ENCODE data around the gene SETD1A. TPM values are rescaled to one million over a fixed set of nuclear protein-coding genes. Genes with fewer than 3 reads are reported as not detected.

Gene SETD1A
- total RNA-seq, 2 donors from 2014 or later = 10.0 to 29.1 TPM

DNA sequence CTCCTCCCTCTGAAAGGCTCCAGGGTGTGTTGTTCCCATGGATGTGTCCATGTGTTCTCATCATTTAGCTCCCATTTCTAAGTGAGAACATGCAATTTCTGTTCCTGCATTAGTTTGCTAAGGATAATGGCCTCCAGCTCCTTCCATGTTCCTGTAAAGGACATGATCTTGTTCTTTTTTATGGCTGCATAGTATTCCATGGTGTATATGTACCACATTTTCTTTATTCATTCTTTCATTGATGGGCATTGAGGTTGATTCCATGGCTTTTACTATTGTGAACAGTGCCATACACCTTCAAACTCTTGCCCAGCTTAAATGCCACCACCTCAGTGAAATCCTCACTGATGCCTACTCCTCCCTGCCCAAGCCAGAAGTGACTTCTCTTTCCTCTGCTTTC lies 13.2 kb upstream of the SETD1A start:
- Histone ChIP-seq H3K27me3 (replicated peaks; ENCODE audit: insufficient read depth) (no peaks in the 10 kb centered on the region), H3K36me3 (no peaks in the 10 kb centered on the region), H3K27ac (no peak overlapping the region), H3K4me3 (no peak overlapping the region), H3K4me1 (replicated peaks) (no peaks in the 10 kb centered on the region), H3K9me3 (no peaks in the 10 kb centered on the region)
- intact Hi-C loops (cut with DNase I) = no loop called here
- TF ChIP-seq, protein P1, sequence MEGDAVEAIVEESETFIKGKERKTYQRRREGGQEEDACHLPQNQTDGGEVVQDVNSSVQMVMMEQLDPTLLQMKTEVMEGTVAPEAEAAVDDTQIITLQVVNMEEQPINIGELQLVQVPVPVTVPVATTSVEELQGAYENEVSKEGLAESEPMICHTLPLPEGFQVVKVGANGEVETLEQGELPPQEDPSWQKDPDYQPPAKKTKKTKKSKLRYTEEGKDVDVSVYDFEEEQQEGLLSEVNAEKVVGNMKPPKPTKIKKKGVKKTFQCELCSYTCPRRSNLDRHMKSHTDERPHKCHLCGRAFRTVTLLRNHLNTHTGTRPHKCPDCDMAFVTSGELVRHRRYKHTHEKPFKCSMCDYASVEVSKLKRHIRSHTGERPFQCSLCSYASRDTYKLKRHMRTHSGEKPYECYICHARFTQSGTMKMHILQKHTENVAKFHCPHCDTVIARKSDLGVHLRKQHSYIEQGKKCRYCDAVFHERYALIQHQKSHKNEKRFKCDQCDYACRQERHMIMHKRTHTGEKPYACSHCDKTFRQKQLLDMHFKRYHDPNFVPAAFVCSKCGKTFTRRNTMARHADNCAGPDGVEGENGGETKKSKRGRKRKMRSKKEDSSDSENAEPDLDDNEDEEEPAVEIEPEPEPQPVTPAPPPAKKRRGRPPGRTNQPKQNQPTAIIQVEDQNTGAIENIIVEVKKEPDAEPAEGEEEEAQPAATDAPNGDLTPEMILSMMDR (IDR thresholded peaks at IDR 0.05) = no peak
- no peak for TF ChIP-seq POLR2AphosphoS5 (IDR thresholded peaks at IDR 0.05)
- no peak for TF ChIP-seq POLR2A (IDR thresholded peaks at IDR 0.05)
- no peak for DNase-seq (ENCODE audit: low spot score)

DNA sequence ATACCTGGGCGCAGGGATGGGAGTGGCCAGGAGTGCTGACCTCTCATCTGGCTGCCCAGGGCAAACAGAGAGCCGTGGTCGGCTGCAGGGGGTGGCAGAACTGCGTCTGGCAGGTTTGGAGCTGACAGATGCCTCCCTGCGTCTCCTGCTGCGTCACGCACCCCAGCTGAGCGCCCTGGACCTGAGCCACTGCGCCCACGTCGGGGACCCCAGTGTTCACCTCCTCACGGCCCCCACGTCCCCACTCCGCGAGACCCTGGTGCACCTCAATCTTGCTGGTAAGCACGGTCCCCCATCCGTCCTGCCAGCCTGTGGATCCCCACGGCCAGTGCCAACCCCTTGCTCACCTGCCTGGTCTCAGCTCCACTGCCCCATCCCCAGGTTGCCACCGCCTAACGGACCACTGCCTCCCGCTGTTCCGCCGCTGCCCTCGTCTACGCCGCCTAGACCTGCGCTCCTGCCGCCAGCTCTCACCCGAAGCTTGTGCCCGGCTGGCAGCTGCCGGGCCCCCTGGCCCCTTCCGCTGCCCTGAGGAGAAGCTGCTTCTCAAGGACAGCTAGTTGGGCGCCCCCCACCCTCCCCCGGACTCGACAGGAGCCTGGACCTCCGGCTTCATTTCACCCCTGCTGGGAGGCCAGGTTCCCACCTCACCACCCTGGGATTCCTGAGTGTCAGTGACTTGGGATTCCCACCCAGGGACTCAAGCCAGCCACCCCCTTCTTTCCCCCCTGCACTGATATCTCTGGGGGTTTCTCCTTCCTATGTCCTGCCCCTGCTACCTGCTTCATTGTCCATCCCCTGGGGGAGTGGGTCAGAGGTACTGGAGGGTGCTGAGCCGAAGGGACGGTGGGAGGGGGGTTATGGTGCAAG lies 10.6 kb upstream of the SETD1A start:
- DNase-seq (ENCODE audit: low spot score) = no peak
- no peaks in the 10 kb centered on the region for H3K36me3 ChIP-seq
- peaks cover 16% of the 10 kb centered on the region for H3K4me1 ChIP-seq (replicated peaks)
- WGBS = 86% methylated on average over 38 of the region's 38 CpGs
- no peak overlapping the region for H3K4me3 ChIP-seq
- no peaks in the 10 kb centered on the region for H3K9me3 ChIP-seq
- H3K27ac ChIP-seq = no peak overlapping the region
- H3K27me3 ChIP-seq (replicated peaks; ENCODE audit: insufficient read depth) = no peaks in the 10 kb centered on the region
- TF ChIP-seq POLR2AphosphoS5 (IDR thresholded peaks at IDR 0.05) (no peak), POLR2A (IDR thresholded peaks at IDR 0.05) (no peak)
- TF ChIP-seq, protein P1 (IDR thresholded peaks at IDR 0.05) = no peak
- intact Hi-C loops (cut with DNase I) = no loop called here

DNA sequence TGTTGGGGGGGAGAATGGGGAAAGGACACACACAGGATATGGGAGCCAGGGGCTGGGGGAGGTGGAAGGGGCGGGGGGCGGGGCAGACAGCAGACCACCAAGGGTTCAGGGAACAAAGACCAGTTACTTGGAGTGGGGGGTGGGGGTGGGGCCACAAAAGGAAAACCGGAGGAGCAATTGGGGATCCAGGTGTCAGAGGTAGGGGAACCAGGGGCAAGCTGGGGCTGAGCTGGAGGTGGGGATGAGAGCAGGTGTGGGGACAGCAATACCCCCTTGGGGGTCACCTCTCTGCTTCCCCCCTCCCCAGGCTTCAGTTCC lies 10.1 kb upstream of the SETD1A start:
- no peak for DNase-seq (ENCODE audit: low spot score)
- intact Hi-C loops (cut with DNase I) = no loop called here
- Histone ChIP-seq H3K4me3 (no peak overlapping the region), H3K27ac (peak overlapping the region; percentile 95), H3K9me3 (no peaks in the 10 kb centered on the region), H3K36me3 (no peaks in the 10 kb centered on the region), H3K4me1 (replicated peaks) (peaks cover 16% of the 10 kb centered on the region), H3K27me3 (replicated peaks; ENCODE audit: insufficient read depth) (no peaks in the 10 kb centered on the region)
- TF ChIP-seq POLR2AphosphoS5 (IDR thresholded peaks at IDR 0.05) (no peak), POLR2A (IDR thresholded peaks at IDR 0.05) (no peak)
- TF ChIP-seq, protein P1 (IDR thresholded peaks at IDR 0.05) = no peak
- 54% methylated on average over 3 of the region's 3 CpGs for WGBS

DNA sequence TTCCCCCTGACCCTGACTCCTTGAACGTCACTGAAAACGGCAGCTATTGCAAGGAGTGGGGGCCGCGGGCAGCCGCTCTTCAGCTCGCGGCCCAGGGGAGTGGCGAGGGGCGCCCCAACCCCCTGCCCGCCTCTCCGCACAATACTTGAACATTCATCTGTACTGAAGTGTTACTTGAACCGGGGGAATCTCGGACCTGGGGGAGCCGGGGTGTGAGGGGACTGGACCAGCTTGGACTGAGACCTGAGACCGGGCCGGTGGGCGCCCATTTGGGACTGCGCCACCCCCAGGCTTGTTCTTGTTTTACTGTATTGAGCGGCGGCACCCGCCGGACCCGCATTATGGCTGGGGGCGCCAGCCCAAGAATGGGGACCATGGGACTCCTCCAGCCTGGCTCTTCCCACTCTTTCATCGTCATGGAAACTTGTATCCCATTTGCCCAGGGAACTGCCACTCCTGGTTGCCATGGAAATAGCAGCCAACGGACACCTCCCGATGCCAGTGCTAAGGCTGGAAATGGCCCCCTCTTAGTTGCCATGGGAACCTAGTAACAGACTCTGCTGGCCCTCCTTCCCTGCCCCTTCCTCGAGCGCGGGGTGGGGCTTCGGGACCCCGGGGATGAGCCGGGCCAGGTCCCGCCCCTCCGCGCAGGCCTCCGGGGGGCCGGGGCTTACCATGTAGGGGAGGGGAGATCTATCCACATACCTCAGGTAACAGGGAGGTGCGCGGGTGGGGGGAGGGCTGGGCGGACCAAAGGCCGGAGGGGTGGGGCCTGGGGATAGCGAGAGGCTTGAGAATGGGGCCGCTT lies 9.5 kb upstream of the SETD1A start:
- no peaks in the 10 kb centered on the region for H3K9me3 ChIP-seq
- H3K36me3 ChIP-seq = no peaks in the 10 kb centered on the region
- TF ChIP-seq POLR2A (IDR thresholded peaks at IDR 0.05) = no peak
- TF ChIP-seq, protein P1 (IDR thresholded peaks at IDR 0.05) = no peak
- TF ChIP-seq POLR2AphosphoS5 (IDR thresholded peaks at IDR 0.05) = peak; percentile 84
- H3K27ac ChIP-seq = peak overlapping the region; percentile 95
- H3K4me1 ChIP-seq (replicated peaks) = peaks cover 16% of the 10 kb centered on the region
- DNase-seq (ENCODE audit: low spot score) = peak; percentile 90
- H3K27me3 ChIP-seq (replicated peaks; ENCODE audit: insufficient read depth) = no peaks in the 10 kb centered on the region
- intact Hi-C loops (cut with DNase I) = no loop called here
- H3K4me3 ChIP-seq = peak overlapping the region; percentile 93 to 98
- 15% methylated on average over 41 of the region's 44 CpGs for WGBS
